ENCODE results near the gene SNX17. TPM values are rescaled to one million over a fixed set of nuclear protein-coding genes. Genes with fewer than 3 reads are reported as not detected.
"Not testable (repeated sequence)": the region's sequence is repeated elsewhere in the genome, so short reads cannot be mapped to it uniquely, and the experiment has no call there.

The SNX17 gene
- polyA plus RNA-seq: 100 to 1,000 TPM in 2 of 3 donors, 10 to 100 TPM in 1; 49.3 to 104 (median 101) TPM

DNA sequence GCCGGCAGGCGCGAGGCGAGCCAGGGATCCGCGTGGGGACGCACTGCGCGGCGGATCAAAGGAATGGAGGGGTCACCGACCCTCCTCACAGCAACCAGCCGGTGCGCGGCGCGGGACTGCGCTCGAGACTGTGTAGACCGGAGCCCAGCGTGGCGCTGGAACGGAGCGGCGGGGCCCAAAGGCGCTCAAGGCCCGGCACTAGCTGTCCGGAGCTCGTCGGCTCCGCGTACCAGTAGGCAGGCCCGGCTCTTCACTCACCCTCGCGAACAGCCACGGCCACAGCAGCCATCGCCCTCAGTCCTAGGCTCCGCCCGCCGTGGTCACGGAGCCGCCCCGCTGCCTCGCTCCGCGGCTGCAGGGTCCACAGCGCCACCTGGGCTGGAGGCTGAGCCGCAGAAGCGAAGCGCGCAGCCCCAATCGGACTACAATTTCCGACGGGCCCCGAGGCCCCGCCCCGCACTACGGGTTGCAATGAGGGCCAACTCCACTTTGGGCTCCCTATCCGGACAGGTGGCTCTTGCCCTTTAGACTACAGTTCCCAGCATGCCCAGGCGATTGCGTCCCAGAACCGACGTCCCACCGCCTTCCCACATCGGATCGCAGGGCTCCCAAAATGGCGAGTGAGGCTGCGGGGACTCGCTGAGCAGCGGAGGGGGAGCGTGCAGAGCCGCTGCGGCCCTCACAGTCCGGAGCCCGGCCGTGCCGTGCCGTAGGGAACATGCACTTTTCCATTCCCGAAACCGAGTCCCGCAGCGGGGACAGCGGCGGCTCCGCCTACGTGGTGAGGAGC lies at the start of gene SNX17, which contains the start of gene EIF2B4:
Gene SNX17 (plus strand): TSS at position 591 of the 790 bp plus-strand sequence. CDS start 128 bp downstream, at position 719.
Gene EIF2B4 (minus strand): TSS at position 313 of the 790 bp plus-strand sequence. CDS start 24 bp downstream, at position 289.
- 0 to 1% (median 1%) methylated on average over 76 to 85 of the region's 85 CpGs for WGBS, 3 donors

GRCh38 chr2:27320958-27321543 lies 49.4 kb upstream of the SNX17 start:
- H3K27ac ChIP-seq (ENCODE audit: low read depth, low read length): no peak overlapping the region
- 45 to 58% (median 54%) methylated on average over 8 of the region's 8 CpGs for WGBS, 3 donors

More for the DNA sequence above, at the start of gene SNX17, which contains the start of gene EIF2B4:
- H3K27ac ChIP-seq (ENCODE audit: low read depth, low read length): peak within 1 kb of the TSS; percentile 92

GRCh38 chr2:27322301-27322765 lies 48.1 kb upstream of the SNX17 start:
- H3K27ac ChIP-seq (ENCODE audit: low read depth, low read length): no peak overlapping the region
- WGBS, 3 donors: 2 to 4% (median 2%) methylated on average over 10 of the region's 10 CpGs

DNA sequence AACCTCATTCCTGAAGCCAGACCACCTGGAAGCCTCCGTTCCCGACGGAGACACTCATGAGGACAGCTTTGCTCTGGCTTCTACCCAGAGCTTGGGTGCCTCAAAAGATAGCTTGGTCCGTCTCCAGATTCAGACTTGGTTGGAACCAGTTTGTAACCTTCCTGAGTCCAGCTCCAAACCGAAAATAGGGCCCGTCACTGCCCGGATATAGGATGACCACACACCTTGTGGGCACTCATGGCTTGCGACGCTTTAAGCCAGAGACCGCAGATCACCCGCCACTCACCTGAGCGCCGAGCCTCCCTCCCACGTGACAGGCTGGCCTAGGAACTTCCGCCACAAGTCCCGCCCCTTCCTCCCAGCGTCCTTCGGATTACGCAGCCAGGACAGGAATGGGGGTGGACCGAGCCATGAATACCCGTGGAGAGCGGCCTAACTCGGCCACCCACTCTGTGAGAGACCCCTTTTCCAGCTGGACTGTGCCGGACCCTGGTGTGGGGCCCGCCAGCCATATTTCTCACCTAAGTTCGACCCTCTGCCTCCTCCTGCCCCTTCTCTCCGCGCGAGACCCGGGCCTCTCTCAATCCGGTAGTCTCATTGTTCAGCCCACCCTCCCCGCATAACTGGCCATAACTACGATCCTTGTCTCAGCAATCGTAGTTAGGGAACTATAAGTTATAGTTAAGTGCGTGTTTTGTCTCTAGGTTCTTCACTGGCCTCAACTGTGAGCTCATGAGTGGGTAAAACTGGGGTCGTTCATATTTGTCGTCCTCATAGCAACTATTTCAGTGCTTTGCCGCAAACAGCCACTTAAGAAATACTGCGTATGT lies 47.4 kb upstream of the SNX17 start, which contains the start of gene MPV17:
Gene MPV17 (minus strand): TSS at position 332 of the 830 bp plus-strand sequence. CDS start 580 bp downstream, outside the sequence.
- 1% methylated on average over 39 of the region's 39 CpGs for WGBS, 3 donors
- peak within 1 kb of the TSS; percentile 53 for H3K27ac ChIP-seq (ENCODE audit: low read depth, low read length)

DNA sequence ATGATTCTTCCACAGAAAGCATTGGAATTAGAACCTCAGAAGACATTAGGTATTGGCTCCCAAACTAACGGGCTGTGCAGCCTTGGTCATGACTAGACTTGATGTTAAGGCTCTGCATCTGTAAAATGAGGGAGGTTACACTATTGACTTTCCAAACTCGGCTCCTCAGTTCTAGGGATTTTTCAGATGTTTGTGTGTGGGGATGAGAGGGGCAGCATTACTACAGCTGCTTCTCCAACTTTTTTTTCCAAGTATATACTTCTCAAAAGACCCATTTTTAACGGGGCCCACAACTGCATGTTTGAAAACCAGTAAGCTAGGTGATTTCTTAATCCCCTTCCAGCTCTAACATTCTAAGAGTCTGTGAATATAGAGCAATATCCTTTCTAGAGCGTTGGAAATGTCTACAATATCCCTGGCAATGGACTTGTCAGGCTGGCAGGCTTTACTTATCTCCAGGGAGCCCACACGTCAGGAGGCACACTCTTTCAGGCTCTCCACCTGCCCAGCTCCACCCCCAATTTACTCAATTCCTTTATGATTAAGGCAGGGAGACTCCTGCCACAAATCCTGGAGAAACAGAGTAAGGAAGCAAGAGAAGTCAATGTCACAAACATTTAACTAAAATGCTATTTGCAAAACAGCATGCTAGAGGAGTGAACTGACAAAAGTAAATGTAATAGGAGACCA lies 46.7 kb upstream of the SNX17 start:
- peak overlapping the region; percentile 53 for H3K27ac ChIP-seq (ENCODE audit: low read depth, low read length)
- 11 to 20% (median 17%) methylated on average over 5 of the region's 5 CpGs for WGBS, 3 donors

- WGBS, 3 donors: 63 to 92% (median 73%) methylated on average over 5 of the region's 5 CpGs
- no peak overlapping the region for H3K27ac ChIP-seq (ENCODE audit: low read depth, low read length)
Observed at GRCh38 chr2:27324720-27325119, 45.7 kb upstream of the SNX17 start.

- no peak overlapping the region for H3K27ac ChIP-seq (ENCODE audit: low read depth, low read length)
- 86 to 95% (median 93%) methylated on average over 3 of the region's 3 CpGs for WGBS, 3 donors
Observed at GRCh38 chr2:27335311-27335710, 35.1 kb upstream of the SNX17 start.

- 92 to 95% (median 94%) methylated on average over 7 of the region's 7 CpGs for WGBS, 3 donors
Observed at GRCh38 chr2:27336173-27336572, 34.2 kb upstream of the SNX17 start.

DNA sequence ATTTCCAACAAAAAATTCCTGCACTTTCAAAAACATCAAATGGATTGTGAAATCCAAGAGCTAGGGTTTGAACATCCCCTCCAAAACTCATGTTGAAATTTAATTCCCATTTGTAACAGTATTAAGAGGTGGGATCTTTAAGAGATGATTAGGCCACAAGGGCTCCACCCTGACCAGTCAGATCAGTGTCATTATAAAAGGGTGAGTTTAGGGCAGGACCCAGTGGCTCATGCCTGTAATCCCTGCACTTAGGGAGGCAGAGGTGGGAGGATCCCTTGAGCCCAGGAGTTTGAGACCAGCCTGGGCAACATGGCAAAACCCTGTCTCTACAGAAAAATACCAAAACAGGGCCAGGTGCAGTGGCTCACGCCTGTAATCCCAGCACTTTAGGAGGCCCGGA lies 22.8 kb upstream of the SNX17 start:
- 94 to 97% (median 95%) methylated on average over 2 of the region's 2 CpGs for WGBS, 3 donors
- H3K27ac ChIP-seq (ENCODE audit: low read depth, low read length): no peak overlapping the region

More at GRCh38 chr2:27336173-27336572, 34.2 kb upstream of the SNX17 start:
- H3K27ac ChIP-seq (ENCODE audit: low read depth, low read length): no peak overlapping the region

DNA sequence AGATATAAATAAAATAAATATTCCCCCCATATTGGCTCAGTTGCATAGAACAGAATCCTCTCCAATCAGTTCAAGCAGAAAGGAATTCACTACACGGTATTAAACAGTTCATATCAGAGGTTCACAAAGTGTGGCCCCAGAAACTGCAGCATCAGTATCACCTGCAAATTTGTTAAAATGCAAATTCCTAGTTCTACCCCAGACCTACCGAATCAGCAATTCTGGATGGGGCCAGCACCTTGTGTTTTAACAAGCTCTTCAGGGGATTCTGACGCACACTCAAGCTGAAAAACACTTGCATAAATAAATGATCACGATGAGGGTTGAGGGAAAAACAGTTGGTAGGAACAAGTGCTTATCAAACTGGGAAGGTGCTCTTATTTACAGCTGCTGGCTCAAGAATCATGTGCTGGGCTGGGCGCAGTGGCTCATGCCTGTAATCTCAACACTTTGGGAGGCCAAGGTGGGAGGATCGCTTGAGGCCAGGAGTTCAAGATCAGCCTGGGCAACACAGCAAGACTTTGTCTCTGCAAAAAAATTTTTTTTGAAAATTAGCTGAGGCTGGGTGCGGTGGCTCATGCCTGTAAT lies 20.2 kb upstream of the SNX17 start:
- no peak overlapping the region for H3K27ac ChIP-seq (ENCODE audit: low read depth, low read length)
- WGBS, 3 donors: 57 to 90% (median 87%) methylated on average over 7 of the region's 7 CpGs

DNA sequence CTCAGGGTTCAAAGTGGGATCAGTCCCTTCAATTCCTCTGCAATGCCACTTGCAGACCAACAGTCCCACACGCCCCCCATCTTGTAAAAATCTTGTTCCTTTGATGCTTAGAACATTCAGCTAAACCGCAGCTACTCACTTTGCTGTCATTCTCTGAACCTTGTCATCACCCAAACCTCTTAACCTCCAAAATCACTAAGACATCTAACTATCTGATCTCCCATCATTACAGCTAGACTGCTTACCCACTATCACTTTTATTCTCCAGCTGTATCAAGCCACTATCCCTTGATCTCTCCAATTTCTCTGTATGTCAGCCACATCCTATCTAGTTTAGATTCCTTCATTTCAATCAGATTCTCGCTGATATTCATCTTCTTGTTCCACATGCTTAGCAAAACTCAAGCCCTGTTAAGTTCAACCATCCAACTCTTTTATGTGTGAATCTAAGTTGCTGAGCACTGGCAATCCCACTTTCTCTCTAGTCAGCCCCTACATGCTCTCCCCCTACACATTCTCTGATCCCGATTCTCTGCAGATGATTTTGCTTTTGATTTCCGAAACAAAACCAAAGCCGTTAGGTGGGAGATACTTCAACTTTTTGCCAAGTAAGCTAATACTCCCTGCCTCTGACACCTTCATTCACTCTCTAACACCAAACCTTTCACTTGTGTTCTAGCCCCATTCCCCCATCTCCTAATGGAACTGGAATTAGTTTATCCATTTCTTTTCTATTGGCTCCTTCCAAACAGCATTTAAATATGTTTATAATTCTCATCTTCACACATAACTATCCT lies 18.4 kb upstream of the SNX17 start:
- WGBS, 3 donors: 77 to 83% (median 77%) methylated on average over 6 of the region's 6 CpGs
- H3K27ac ChIP-seq (ENCODE audit: low read depth, low read length): no peak overlapping the region

- H3K27ac ChIP-seq (ENCODE audit: low read depth, low read length): not testable (repeated sequence)
- 93 to 97% (median 95%) methylated on average over 5 of the region's 5 CpGs for WGBS, 3 donors
Observed at GRCh38 chr2:27353386-27353761, 17.0 kb upstream of the SNX17 start.

- H3K27ac ChIP-seq (ENCODE audit: low read depth, low read length): no peak overlapping the region
- 71 to 75% (median 73%) methylated on average over 7 of the region's 7 CpGs for WGBS, 3 donors
Observed at GRCh38 chr2:27353762-27354596, 16.4 kb upstream of the SNX17 start.

- 87 to 94% (median 89%) methylated on average over 7 of the region's 7 CpGs for WGBS, 3 donors
- H3K27ac ChIP-seq (ENCODE audit: low read depth, low read length): no peak overlapping the region
Observed at GRCh38 chr2:27354597-27354927, 15.9 kb upstream of the SNX17 start.

- no peak overlapping the region for H3K27ac ChIP-seq (ENCODE audit: low read depth, low read length)
- 0 to 1% (median 0%) methylated on average over 12 of the region's 12 CpGs for WGBS, 3 donors
Observed at GRCh38 chr2:27356056-27356381, 14.4 kb upstream of the SNX17 start.

DNA sequence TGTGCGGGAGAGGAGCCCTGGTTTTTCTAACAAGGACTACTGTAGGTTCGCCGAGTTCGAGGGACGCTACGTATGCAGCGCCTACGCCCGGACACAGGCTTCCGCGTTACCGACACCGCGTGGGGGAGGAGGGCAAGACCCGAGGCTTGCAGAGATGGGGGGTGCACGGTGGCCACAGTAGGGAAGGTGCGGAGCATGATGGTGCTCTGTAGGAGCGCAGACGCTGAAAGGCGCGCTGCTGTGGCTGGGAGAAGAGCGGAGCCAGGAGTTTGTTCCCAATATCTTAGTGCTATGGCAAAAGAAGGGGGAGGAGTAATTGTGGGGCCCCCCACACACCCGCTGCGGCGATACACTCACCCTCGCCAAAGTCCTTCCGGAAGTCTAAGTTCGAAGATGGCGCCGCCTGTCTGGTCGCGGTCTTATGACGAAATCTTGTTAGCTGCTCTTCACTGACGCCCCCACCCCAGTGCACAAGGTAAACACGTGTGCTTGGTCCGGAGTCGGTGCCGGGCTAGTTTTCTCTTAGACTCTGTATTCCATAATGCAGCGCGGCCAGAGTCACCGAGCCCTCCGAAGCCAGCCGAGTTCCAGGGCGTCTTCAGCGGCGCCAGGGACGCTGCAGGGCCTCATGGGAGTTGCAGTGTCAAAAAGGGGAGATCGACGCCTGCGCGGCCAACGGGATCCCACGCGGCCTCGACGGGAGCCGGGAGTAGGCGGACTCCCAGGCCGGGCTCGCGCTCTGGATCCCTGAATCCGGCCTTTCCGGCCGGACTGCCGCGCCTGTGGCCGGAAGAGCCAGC lies 13.8 kb upstream of the SNX17 start, which contains the start of gene GTF3C2:
Gene GTF3C2 (minus strand): TSS at position 383 of the 800 bp plus-strand sequence. CDS start 13,210 bp downstream, outside the sequence.
- WGBS, 3 donors: 0% methylated on average over 67 of the region's 67 CpGs
- peak within 1 kb of the TSS; percentile 60 for H3K27ac ChIP-seq (ENCODE audit: low read depth, low read length)
